ENCODE results near the gene TP53TG5.

The TP53TG5 gene

DNA sequence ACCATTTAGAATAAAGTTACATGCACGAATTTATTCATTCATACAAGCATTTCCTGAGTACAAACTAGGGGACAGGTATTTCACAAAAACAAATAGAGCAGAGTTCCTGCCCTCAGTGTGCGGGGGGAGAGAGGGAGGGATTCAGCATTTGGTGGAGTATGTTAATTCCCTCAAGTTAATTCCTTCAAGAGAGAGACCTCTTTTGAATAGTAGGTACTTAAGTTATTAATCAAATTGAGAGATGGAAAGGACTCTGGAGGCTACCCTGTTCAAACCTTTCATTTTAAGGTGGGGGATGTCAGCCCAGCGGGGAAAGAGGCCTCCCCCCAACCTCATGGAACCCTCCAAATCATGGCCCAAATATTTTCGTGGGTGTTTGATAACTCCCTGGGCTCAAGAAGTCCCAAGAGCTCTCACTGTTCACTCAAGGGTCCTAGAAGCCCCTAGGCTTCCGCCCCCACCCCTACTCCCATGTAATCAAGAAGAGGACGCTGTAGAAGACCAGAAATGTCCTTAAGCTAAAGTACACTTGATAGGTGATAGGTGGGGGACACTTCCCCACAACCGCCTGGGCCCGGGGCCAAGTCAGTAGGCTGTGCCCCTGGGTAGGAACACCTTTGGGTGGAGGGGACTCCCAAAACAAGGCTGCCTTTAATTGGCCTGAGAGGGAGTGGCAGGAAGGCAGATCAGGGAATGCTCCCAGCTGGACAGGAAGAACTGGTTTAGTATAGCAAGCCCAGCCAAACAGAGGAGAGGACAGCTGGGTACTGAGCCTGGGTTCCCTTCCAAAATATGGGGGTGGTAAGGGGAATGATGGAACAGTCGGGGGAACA is 32.8 kb downstream of the TP53TG5 start:
- no peak for DNase-seq (ENCODE audit: low spot score)

DNA sequence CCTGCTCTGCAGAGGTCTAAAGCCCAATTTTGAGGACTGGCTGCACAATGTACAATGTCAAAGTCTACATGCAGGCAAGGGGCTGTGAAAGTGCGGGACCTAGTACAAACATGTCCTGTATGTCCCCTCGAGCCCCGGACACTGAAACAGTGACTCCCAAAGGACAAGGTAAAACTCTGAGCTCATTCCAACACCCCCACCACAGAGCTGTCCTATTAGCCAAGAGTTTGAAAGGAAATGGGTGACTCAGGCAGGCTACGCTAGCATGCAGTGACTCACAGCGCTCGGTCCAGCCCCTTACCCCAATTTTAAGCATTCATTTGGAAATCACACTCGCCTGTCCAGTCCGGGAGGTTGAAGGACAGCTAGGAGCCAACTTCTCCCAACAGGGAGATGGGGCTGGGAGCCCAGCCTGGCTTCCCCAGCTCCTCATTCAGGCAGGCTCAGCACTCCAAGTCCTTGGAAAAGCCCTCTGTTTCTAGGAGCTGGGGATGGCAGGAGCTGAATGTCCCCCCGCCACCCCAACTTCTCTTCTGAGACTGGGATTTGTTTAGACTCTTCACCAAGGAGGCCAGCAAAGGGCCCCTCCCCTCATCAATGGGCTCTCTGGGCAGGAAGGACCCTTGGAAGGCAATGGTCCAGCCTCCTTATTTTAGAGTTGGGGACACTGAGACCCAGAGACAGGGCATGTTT is 33.8 kb downstream of the TP53TG5 start:
- DNase-seq (ENCODE audit: low spot score) = no peak

DNA sequence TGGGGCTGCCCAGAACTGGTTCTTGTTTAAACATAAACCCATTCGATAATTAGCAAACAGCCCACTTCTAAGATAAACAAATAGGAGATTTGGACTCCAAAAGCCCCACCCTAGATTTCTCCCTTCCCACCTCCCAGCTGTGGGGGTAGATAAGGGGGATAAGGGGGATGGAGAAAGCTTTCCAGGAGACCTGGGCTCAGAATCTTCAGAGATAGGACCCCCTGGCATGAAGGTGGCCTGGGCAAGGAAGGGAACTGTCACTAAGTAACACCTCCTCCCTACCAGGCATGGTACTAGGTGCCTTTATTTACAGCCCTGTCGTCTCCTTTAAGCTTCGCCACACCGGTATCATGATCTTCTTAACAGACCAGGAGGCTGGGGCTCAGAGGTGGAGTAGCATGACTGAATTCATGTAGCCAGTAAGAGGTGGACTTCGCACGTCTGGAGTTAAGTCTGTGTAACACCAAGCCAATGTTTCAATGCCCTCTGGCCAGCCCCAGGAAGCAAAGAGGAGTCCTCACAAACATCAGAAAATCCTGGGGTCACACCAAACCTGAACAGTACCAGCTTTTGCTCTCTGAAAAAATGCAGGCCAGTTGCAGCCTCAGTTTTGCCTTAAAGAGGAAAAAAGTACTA is 34.5 kb downstream of the TP53TG5 start:
- no peak for DNase-seq (ENCODE audit: low spot score)

DNA sequence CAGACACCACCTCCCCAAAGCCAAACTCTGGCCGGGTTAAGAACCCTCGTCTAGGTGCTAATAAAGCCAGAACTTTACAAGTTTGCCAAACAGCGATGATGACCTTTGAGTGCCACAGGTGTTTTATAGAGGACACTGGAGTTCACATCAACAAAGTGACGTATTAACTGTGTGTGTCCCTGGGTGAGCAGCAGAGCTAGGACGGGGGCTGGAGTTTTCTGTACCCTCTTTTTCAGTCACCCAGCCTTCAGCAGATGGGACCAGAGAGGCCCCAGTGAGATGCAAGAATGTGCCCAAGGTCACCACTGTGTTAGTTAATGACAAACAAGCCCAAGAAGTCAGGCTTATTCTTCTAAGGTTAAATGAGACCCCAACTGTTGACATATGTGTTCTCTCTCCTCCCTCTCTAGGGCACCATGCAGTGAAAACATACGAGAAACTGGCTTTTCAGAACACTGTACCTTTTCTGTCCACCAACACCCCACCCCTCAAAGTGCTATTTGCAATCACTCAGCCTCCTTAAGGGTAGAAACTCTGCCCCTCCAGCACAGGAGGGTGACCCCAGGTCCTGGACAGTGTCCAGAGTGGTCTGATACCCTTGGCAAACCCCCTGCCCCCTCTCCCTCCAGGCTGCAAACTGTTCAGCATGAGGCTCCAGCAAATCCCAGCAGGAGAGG is 35.1 kb downstream of the TP53TG5 start:
- DNase-seq (ENCODE audit: low spot score) = no peak

DNA sequence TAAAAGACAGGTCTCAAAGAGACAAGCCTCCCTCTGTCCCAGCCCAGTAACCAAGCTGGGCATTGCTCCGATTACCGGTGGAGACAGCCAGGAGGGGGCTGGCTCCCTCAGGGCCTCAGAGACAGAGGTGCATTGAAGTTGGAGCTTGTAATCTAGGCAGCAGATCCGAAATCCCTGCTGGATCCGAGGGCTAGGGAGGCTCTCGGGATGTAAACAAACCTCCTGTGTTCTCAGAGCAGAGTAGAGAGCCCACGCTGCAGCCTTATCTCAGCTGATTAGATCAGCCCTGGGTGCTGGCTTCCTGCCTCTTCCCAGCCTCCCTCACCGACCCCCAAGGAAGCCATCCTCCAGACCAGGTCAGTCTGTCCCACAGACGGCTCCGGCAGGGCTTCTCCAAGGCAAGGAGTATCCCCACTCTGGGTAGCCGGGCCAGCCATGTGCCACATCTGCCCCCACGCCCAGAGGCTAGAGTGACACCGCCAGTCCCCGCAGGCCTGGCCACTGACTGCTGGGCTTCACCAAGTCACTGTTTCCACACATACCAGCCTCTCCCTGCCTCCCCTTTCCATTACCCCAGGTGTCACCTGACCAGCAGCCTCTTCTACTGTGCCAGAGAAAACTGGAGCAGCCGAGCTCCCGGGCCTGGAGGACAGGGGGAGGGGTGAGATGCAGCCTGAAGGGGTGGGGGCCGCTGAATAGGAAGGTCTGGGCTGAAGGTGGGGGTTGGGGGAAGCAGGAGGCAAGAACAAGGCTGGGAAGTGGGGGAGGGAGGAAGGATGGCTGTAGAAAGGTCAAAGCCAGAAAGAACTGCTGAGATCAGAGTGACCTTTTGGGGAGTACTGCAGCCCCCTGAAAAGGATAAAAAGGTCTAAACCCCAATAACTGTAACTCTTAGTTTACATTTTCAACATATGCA is 35.9 kb downstream of the TP53TG5 start:
- DNase-seq (ENCODE audit: low spot score) = peak; percentile 70

DNA sequence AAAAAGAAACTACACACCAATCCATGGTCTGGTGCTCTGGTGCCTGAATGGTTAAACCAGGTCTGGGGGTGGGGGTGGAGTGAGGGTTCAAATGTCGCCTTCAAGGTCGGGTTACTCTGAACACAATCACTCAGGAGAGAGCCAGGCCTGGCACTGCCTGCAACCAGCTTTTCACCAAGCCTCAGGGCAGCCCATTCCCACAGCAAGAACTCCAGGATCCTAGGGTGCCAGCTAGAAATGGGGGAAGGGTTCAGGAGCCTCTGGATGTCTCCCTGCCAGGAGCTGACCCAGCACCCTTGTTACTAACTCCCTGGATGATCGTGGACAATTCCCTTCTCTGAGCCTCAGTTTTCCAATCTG is 36.6 kb downstream of the TP53TG5 start:
- no peak for DNase-seq (ENCODE audit: low spot score)

DNA sequence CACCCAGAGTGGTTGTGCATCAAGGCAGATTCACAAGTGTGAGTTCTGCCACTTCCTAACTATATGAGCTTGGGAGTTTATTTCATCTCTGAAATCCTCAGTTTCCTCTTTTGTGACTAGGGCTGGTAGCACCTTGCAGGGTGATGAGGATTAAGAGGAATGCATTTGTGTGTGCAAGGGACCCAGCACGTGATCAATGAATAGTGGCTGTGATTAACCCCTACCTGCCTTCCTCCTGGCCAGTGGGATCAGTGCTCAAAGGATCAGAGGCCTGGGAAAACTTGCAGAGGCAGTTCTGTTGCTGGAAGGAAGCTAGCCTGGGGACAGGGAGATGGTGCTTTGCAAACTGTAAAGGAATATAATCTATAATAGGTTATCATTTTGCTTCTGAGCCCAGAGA is 37.2 kb downstream of the TP53TG5 start:
- no peak for DNase-seq (ENCODE audit: low spot score)

DNA sequence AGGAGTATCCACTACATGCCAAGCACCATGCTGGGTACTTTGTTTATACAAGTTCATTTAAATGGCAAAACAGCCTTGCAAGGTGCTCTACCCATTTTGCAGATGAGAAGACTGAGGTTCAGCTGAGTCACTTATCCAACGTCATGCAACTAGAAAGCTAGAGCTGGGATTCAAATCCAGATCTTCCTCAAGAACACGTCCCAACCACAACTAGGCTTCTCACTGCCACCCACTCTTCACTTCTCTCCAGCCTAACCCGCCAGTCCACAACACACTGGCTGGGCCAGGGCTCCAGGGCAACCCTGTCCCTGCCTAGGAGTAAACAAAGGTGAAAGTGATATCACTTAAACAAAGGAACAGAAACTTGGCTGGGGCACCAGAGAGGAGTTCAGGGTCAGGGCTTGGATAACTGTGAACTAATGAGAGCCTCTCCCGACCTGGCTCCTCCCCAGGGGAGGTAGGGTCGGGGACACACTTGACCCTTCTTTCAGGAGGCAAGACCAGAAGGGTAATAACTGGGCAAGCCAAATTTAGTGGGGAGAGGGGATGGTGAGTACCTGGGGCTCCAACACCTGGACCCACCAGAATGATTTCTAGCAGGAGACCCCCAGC is 37.8 kb downstream of the TP53TG5 start:
- no peak for DNase-seq (ENCODE audit: low spot score)

DNA sequence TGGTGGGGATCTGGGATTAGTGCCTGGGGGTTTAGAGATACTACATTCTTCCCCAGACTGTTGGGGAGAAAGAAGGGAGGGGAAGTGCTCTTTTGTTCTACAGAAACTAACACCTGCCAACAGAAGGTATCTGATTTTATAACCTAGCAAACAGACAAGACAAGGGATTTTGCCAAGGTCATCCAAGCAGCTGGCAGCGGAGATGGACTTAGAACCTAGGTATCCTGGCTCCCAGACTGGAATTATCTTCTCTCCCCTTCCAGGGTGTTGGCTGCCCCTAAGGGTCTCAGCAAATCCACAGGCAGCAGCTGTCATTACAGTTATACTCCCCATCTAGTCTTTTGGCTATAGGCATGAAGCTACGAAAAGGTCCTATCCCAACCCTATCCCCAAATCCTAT is 38.3 kb downstream of the TP53TG5 start:
- DNase-seq (ENCODE audit: low spot score) = no peak

DNA sequence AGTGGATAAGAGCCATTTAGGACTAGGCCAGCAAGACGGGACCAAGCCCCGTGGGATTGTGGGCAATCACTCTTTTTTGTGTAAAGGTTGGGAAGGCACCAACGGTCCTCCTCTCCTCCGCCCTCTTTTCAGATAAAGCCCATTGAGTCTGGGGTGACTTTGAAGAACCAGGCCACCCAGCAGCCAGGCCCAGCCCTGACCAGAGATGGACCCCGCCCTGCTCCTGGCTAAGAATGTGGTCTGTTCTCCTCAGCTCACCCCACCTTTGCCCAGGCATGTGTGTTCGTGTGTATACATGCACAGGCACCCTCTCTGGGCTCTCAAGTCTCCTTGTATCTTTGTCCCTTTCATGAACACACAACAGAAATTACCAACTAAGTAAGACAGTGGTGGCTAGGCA is 39.0 kb downstream of the TP53TG5 start:
- DNase-seq (ENCODE audit: low spot score) = no peak

DNA sequence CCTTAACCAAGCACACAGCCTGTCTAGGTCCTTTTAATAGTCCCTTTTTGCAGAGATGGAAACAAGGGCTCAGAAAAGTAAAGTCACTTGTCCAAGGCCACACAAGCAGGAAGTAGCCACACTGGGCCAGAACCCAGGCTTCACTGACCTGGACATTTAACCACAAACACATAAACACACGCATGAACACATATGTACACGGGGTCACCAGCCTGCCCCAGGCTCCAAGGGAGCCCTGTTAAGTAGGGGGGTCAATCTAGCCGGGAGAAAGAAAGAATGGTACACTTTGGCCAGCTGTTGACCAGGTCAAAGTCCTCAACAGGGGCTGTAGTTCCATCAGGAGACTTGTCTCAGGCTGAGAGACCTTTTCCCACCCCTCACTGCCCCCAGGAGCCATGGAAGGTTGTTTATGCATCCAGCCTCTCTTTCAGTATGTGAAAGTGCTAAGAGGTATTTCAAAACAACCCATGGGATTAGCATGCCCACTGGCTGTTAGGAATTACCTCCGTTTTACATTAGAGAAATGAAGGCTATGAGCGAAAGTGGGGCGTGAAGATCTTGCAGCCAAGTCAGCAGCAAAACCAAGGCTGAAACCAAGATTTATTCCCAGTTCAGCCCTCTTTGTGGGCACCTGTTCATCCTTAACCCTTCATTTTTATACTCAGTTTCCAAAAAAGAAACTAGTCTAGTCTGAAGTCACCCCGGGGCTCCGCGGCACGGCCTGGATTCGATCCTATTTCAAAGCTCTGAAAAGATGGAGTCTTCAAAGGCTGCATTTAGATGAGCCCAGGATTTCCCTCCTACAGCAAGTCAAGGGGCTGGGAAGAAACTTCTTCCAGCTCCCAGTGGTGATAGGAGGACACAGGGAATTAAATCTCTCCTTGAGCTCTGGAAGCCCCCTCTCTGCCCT is 39.7 kb downstream of the TP53TG5 start:
- no peak for DNase-seq (ENCODE audit: low spot score)

DNA sequence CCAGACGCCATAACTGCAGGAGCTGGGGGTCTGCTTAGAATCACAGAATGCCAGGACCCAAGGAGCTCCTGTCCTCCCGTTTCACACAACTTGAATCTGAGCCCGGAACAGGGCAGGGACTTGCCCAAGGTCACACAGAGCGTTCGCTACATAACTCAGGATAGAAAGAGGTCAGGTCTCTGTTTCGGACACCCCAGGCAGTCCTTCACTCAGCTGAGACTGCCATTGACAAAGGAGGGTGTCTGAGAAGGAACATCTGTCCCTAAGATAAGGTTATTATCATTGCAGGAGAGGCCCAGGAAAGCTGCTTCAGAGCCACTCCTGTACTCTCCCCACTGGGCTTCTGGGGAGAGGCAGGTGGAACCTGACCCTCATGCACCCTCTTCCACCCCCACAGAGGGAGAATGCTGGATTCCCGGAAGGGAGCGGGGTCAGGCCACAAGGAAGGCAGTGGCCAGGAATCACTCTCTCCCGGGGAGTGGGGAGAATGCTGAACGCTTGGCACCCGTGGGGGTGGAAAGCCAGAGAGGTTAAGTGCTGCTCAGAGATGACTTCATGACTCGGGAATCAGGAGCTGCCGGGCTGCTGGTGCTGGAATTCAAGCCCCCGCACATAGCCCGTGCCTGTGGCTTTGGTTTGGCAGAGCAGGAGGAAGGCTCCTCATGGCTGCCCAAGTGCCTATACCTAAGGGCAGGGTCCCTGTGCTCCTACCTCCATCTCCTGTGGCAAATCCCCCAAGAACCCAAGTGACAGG is 40.6 kb downstream of the TP53TG5 start:
- DNase-seq (ENCODE audit: low spot score) = no peak

DNA sequence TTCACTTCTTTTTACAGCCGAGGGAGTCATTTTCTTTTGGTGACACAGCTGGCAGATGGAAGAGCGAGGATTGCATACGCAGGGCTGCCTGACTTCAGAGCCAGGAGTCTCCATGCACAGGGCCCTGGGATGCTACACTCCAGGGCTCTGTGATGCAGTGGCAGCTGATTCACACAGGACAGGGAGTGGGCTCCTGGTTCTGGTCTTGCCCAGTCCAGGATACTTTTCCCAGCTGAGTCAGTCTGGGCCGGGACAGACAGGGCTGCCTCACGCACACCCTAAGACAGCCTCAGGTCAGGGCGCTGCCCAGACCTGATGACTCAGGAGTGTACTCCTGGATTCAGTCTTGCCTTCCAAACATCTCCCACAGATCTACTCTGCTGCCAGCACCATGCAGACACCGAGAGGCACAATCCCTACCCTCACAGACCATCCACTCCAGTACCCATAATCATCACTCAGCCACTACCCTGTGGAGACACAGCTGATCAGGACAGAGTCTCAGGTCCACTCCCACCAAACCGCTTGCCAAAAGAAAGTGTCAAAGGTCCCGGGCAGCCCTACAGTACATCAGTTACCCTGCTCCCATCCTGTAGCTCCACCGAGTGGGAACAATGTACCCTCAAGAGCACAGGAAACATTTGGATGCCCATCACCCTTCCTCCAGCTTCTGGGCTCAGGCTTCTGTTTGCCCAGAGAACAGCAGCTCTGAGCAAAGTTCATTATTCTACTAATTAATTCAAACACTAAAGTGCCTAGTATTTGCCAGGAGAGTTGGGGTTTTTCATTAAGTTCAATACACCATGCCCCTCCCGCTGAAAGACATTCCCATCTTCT is 41.4 kb downstream of the TP53TG5 start:
- no peak for DNase-seq (ENCODE audit: low spot score)

DNA sequence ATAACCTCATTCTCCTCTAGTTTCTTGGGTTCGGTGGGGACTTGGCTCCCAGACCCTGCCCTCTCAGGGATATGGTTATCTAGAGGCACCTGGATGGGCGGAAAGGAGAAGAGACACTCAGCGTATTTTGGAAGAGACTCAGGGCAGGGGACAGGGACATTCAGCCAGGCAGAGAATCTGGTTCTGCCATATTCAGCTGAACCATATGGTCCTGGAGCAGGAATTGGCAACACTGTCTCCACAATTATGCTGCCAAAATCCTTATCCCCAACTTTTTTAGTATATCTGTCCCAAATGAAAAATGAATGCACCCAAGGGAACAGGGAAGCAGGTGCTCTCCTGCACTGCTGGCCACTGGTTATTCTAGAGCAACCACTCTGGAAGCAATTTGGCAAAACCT is 47.6 kb downstream of the TP53TG5 start:
- DNase-seq (ENCODE audit: low spot score) = no peak

DNA sequence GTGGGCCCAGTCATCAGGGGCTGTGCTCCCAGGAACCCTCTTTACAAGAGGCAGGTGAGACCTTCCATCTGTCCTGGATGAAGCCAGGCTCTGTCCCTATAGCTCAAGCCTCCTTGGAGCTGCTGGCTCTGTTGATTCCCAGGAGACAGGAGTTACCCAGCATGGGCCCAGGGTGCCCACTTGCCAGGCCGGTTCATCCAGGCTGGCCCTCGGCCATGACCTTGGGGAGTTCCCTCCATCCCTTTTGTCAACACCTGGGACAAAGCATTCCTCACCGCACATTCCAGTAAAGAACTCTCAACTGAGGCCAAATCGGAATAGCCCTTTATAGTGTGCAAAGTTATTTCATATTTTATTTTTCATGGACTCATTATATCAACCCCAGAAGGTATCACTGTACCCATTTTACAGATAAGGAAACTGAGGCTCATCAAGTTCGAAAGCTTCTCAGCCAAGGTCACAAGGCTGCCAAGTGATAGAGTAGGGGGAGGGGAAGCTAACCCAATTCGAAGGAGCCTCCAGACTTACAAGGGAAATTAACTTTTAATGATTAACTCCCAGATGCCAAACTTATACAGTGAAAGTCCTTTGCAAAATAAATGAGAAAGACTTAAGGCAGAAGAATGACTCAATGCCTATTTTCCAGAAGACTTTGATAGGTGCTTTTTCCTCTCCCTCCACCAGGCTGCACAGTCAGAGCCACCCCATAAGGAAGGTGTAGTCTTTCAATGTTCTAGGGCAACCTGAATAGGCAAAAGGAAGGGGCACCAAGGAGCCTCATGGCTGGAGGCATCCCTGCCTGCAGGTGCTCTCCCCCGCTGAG is 48.4 kb downstream of the TP53TG5 start:
- DNase-seq (ENCODE audit: low spot score) = no peak

DNA sequence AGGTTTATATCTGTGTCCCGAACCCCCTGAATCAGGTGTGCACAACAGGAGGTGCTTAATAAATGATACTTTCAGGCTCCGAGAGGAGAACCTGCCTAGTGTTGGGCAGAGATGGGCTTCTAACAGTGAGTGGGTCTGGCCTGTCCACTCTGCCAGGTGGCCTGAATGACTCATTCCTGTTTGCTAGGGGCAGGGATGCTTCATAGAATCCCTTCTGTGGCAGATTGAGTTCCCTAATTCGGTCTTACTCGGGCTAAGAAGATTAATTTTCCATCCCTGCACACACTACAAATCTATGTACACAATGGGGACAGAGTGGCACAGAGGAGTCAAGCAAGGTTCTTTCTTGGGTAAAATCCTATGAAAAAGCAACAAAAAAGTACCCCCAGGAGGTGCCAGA is 49.7 kb downstream of the TP53TG5 start:
- DNase-seq (ENCODE audit: low spot score) = no peak

DNA sequence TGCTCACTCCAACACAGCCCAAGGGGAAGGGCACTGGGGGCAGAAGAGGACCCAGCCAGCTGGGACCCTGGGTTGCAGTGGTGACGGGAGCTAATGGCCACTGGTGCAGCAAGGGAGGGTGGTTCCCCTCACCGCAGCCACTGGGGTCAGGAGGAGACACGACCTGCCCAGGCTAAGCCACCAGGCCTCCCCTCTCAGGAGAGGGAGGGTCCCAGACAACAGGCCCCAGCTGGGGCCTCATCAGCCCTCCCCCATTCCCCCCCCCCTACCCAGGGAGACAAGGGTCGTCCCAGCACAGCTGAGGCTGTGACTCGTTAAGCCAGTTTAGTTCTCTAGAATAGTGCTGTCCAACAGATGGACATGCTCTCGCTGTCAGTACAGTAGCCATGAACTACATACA is 52.8 kb downstream of the TP53TG5 start:
- no peak for DNase-seq (ENCODE audit: low spot score)

DNA sequence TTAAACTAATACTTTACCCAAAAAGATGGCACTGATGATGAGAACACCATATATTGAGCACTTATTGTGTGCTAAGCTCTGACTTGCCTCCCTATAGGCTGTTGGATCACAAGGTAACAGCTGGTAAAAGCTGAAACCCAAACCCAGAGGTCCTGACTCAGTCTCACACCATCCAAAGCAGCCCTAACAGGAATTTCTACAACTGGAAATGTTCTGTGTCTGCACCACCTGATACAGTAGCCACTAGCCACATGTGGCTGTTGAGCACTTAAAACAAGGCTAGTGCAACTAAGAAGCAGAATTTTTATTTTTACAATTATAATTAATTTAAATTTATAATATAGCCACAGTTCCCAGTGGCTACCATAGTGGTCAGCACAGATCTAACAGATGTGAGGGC is 54.4 kb downstream of the TP53TG5 start:
- DNase-seq (ENCODE audit: low spot score) = no peak

Data from ecto neural progenitor cell (in vitro differentiated cells).